ENCODE data around the gene CHGA. TPM values are rescaled to one million over a fixed set of nuclear protein-coding genes. Genes with fewer than 3 reads are reported as not detected.

The CHGA gene
- 10 to 100 TPM in 2 of 3 donors, under 1 TPM in 1; 0.67 to 41.3 (median 16.5) TPM for polyA plus RNA-seq

DNA sequence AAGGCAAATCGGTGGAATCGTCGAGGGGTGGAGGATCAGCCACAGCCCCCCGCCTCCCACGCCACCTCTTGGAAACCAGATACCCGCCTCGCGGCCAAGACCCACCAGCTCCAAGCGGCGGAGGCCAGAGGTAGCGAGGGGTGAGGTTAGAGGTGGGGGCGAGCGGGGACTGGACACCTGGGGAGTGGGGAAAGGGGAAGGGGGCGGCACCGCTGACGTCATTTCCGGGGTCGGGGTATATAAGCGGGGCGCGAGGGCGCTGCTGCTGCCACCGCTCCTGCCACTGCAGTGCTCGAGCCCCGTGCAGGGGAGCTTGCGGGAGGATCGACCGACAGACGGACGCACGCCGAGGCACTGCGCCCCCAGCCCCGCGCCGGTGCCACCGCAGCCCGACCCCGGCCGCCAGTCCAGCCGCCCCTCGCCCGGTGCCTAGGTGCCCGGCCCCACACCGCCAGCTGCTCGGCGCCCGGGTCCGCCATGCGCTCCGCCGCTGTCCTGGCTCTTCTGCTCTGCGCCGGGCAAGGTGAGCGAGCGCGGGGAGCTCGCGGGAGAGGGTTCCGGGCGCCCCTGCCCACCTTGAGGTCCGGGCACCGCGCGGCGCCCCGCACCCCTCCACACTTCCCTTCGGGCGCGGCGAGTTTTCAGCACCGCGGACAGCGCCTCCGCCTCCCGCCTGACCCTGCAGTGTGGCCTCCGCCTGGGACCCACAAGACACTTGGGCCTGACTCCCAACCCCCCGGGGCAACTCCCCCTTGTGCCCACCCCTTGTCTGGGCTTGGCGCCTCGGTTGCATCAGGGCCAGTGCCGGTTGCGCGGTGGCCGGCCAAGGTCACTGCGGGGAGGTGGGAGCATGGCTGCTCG is at the start of gene CHGA:
CHGA (plus strand) TSS at position 268 of the 861 bp plus-strand sequence; CDS start at position 478, 210 bp downstream.
- 4 to 7% (median 7%) methylated on average over 66 to 86 of the region's 86 CpGs for WGBS, 3 donors
- no peak within 1 kb of the TSS for H3K27ac ChIP-seq (ENCODE audit: low read depth, low read length)

DNA sequence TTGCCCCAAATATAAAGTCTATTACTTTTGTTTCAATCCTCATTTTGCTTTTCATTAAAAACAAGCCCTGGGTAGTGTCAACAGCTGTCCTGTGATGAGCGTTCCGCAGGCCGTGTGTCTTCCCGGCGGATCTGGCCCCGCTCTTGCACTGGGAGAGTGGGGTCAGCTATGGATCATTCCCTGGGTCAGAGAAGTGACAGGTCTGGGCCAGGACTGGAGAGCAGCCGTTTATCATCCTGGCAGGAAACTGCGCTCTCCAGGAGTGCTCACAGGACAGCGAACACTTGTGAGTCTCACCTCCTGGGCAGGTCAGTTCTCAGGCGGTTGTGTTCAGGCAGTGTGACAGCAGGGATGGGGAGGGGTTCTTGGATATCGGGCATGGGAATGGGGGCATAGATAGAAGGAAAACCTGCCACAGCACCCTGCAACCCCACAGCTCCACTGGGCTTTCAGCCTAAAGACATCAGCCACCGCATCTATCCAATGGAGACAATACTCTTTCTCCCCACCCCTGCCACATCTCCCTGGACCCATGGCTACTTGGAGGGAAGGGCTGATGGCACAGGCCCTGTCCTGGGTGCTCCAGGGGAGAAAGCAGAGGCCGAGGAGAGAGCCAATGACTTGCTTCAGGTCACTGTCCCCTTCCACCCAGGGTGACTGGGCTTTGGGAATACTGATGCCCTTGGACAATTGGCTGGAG is 47.8 kb upstream of the CHGA start:
- WGBS, 3 donors: 38 to 68% (median 53%) methylated on average over 13 of the region's 13 CpGs
- no peak overlapping the region for H3K27ac ChIP-seq (ENCODE audit: low read depth, low read length)

GRCh38 chr14:92877757-92878431 is 45.1 kb upstream of the CHGA start:
- no peak overlapping the region for H3K27ac ChIP-seq (ENCODE audit: low read depth, low read length)
- WGBS, 3 donors: 16 to 36% (median 26%) methylated on average over 18 of the region's 18 CpGs

- WGBS, 3 donors: 71 to 86% (median 78%) methylated on average over 7 of the region's 7 CpGs
- H3K27ac ChIP-seq (ENCODE audit: low read depth, low read length): no peak overlapping the region
Observed at GRCh38 chr14:92880351-92880750, 42.6 kb upstream of the CHGA start.

- no peak overlapping the region for H3K27ac ChIP-seq (ENCODE audit: low read depth, low read length)
- 30 to 43% (median 34%) methylated on average over 12 of the region's 12 CpGs for WGBS, 3 donors
Observed at GRCh38 chr14:92880851-92881250, 42.1 kb upstream of the CHGA start.

DNA sequence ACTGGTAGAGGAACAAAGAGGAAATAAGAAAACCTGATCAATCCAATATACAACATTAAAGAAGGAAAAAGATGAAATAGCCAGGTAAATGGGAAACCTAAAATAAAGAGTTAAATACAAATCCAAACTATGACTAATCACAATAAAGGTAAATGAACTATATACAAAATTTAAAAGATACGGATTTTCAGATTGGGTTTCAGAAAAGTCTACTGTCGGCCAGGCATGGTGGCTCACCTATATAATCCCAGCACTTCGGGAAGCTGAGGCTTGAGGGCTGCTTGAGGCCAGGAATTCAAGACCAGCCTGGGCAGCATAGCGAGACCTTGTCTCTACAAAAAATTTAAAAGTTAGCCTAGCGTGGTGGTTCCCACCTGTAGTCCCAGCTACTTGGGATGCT is 39.9 kb upstream of the CHGA start:
- H3K27ac ChIP-seq (ENCODE audit: low read depth, low read length): no peak overlapping the region
- 91 to 95% (median 93%) methylated on average over 5 of the region's 5 CpGs for WGBS, 3 donors

DNA sequence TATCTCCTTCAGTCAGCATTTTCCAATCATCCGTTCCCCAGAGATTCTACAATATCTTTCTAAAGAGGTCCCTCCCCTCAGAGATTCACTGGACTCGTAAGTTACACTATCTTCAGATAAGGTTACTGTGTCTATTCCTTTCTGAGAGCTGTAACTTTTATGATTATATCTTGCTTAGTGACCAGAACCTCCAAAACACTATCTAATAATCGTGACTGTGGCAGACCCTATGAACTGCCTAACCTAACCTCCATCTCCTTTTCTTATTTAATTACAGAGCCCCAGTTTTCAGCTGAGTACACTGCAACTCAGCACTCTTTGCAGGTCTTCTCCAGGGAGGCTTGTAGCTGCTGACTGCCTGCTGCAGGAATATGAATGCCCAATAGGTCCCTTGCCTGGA is 38.5 kb upstream of the CHGA start:
- no peak overlapping the region for H3K27ac ChIP-seq (ENCODE audit: low read depth, low read length)
- 57 to 73% (median 61%) methylated on average over 3 of the region's 3 CpGs for WGBS, 3 donors

DNA sequence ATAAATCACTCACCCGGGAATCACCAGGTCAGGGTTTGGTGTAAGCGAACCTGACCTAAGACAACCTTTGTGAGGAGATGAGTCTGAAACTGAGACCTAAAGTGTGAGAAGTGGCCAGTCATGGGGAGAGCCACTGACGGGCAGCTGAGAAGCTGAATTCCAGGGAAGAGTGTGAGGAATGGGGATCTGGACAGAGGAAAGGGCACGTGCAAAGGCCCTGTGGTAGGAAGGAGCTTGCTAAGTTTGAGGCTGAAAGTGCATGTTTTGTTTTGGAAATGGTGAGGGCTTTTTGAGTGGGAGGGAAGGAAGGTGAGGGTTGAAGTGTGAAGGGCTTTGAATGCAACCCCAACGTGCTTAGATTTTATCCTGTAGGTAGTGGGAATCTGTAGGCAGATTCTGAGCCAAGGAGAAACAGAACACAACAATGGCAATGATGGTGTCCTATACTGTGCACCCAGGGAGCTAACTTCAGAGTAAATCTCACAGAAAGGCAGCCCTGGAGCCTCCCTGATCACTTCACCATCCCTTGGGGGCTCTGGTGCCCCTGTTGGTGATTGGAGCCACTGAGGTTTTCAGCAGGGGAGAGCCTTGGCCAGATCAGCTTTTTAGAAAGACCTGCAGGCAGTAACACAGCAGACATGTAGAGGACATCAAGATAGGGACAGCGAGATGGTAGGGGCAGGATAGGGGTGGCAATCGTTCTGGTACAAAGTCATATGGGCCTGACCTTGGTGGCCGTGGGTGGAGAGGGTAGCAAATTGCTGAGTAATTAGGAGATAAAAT is 37.5 kb upstream of the CHGA start:
- H3K27ac ChIP-seq (ENCODE audit: low read depth, low read length): no peak overlapping the region
- 68 to 75% (median 73%) methylated on average over 8 of the region's 8 CpGs for WGBS, 3 donors

- H3K27ac ChIP-seq (ENCODE audit: low read depth, low read length): no peak overlapping the region
- WGBS, 3 donors: 50 to 63% (median 56%) methylated on average over 11 of the region's 11 CpGs
Observed at GRCh38 chr14:92886337-92886736, 36.6 kb upstream of the CHGA start.

DNA sequence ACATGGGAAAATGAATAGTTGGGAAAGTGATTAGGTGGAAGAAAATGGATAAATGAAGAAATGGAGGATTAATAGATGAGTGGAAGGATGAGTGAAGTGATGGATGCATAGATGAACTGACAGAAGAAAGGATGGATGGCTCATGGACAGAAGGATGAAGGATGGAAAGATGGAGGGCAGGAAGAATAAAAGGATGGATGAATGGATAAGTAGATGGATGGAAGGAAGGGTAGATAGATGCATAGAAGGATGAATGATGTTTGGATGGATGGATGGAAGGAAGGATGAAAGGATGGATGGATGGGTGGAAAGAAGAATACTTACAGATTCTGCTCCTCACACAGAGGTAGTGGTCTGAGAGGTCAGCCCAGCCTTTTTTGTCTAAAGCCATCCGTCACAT is 35.8 kb upstream of the CHGA start:
- no peak overlapping the region for H3K27ac ChIP-seq (ENCODE audit: low read depth, low read length)
- 86 to 96% (median 89%) methylated on average over 1 of the region's 1 CpG for WGBS, 3 donors

- no peak overlapping the region for H3K27ac ChIP-seq (ENCODE audit: low read depth, low read length)
Observed at GRCh38 chr14:92888896-92889295, 34.1 kb upstream of the CHGA start.

- no peak overlapping the region for H3K27ac ChIP-seq (ENCODE audit: low read depth, low read length)
- 41 to 51% (median 49%) methylated on average over 7 of the region's 7 CpGs for WGBS, 3 donors
Observed at GRCh38 chr14:92890830-92891588, 31.9 kb upstream of the CHGA start.

GRCh38 chr14:92892589-92892988 is 30.4 kb upstream of the CHGA start:
- H3K27ac ChIP-seq (ENCODE audit: low read depth, low read length): no peak overlapping the region

GRCh38 chr14:92895352-92895878 is 27.5 kb upstream of the CHGA start:
- 73 to 89% (median 88%) methylated on average over 4 of the region's 4 CpGs for WGBS, 3 donors
- H3K27ac ChIP-seq (ENCODE audit: low read depth, low read length): no peak overlapping the region

DNA sequence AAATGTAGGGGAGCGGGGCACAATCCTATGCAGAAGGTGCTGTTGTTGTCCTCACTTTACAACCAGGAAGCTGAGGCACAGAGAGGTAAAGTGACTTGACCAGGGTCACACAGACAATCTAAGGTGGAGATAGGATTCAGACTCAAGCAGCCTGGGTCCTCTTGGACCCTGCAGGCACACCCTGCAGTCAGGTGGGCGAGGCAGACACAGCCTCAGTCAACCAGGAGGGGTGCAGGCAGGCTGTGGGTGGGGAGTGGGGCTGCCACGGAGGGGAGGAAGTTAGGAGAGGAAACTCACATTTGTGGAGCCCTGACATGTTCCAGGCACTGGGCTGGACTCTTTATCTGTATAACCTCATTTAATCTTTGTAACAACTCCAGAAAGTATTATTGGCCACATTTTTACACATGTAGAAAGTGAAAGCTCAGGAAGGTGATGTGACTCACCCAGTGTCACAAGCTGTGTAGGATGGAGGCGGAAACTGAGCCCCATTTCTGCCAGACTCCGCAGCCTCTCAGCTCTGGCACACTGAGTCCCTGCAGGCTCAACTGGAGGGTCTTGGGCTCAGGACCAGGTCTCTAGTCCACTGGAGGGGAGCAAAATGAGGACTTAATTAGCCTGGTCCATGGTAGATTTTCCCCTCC is 24.9 kb upstream of the CHGA start:
- no peak overlapping the region for H3K27ac ChIP-seq (ENCODE audit: low read depth, low read length)
- WGBS, 3 donors: 70 to 80% (median 70%) methylated on average over 5 of the region's 5 CpGs

DNA sequence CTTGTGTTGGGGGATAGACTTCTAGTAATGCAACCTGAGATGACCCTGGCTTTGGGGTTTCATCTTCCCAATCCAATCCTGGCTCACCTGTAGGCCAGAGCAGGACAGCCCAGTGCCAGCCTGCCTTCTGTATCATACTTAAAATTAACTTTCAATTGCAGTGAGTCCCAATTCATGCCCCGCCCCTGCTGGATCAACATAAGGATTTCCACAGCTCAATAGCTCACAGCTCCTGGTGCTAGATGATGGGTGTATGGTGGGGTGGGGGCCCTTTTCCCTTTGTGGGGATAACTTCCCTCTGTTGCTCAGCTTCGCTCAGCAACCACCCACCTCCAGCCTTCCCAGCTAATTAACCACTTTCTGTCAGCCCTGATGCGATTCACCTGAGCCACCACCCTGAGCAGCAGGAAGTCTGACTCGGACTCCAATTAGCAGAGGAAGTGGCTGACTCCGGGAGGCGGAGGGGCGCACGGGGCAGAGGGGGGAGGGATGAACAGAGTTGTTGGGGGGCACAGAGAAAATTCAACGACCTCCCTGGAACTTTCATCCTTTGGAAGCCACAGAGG is 24.3 kb upstream of the CHGA start:
- WGBS, 3 donors: 33 to 67% (median 35%) methylated on average over 9 of the region's 9 CpGs
- H3K27ac ChIP-seq (ENCODE audit: low read depth, low read length): no peak overlapping the region

GRCh38 chr14:92900660-92901059 is 22.3 kb upstream of the CHGA start:
- WGBS, 3 donors: 89 to 91% (median 91%) methylated on average over 2 of the region's 2 CpGs
- H3K27ac ChIP-seq (ENCODE audit: low read depth, low read length): no peak overlapping the region
